Natural killer cell (primary cell): ENCODE data around the gene TERC. TPM values are rescaled to one million over a fixed set of nuclear protein-coding genes. Genes with fewer than 3 reads are reported as not detected.

Experiments
- ATAC-seq, 3 donors: fragments of 150-1000 bp in 2 of 3; fragments of 200-7000 bp in 1 of 3; cut with Tn5 transposase; 1 replicate in 1 of 3; 2 replicates in 2 of 3; pipeline ENCODE4 v1.10.0; 2021; ENCODE audit warnings: mild to moderate bottlenecking in 2 of 3, moderate library complexity in 2 of 3
- DNase-seq, 2 donors: peaks; one replicate each; pipeline versions ENCODE4 v3.0.0 to v3.0.0-alpha.2; 2013 to 2021; ENCODE audit warnings: mixed read lengths in 1 of 2
- H3K27ac ChIP-seq: one replicate; pipeline ENCODE4 v1.5.1; 2013; ENCODE audit warnings: mild to moderate bottlenecking, low read length
- H3K27me3 ChIP-seq: one replicate; pipeline ENCODE4 v1.6.1; 2013; ENCODE audit warnings: low read length; ENCODE audit not compliant: control insufficient read depth, insufficient read depth
- H3K36me3 ChIP-seq: one replicate; pipeline ENCODE4 v1.6.1; 2013; ENCODE audit warnings: low read length; ENCODE audit not compliant: control insufficient read depth, insufficient read depth
- H3K4me1 ChIP-seq: one replicate; pipeline ENCODE4 v1.6.1; 2013; ENCODE audit warnings: low read length; ENCODE audit not compliant: control insufficient read depth, insufficient read depth
- H3K4me3 ChIP-seq: one replicate; pipeline ENCODE4 v1.5.1; 2013; ENCODE audit warnings: low read length
- H3K9me3 ChIP-seq: one replicate; pipeline ENCODE4 v1.6.1; 2013; ENCODE audit warnings: low read length; ENCODE audit not compliant: control insufficient read depth, insufficient read depth
- H3K27ac Mint-ChIP-seq, 2 donors: one replicate each; pipeline ENCODE4 v1.8.0; 2022; ENCODE audit warnings: mild to moderate bottlenecking in 2 of 2, mixed read lengths in 2 of 2, moderate library complexity in 1 of 2
- H3K27me3 Mint-ChIP-seq, 2 donors: one replicate each; pipeline ENCODE4 v1.8.0; 2022; ENCODE audit warnings: low read depth in 2 of 2, mixed read lengths in 2 of 2
- H3K36me3 Mint-ChIP-seq: one replicate; pipeline ENCODE4 v1.8.0; 2022; ENCODE audit warnings: mixed read lengths
- H3K4me1 Mint-ChIP-seq, 2 donors: one replicate each; pipeline ENCODE4 v1.8.0; 2022; ENCODE audit warnings: mixed read lengths in 2 of 2
- H3K4me3 Mint-ChIP-seq: one replicate; pipeline ENCODE4 v1.8.0; 2022; ENCODE audit warnings: mild to moderate bottlenecking, moderate library complexity, mixed read lengths
- H3K9me3 Mint-ChIP-seq, 2 donors: one replicate each; pipeline ENCODE4 v1.8.0; 2022; ENCODE audit warnings: mixed read lengths in 2 of 2
- CTCF ChIP-seq: fragments of 200-600 bp; IDR thresholded peaks from one replicate; pipeline ENCODE4 v1.8.0; 2022; ENCODE audit warnings: antibody characterized with exemption
- WGBS: methylation state at CpG from one replicate; pipeline ENCODE4 v1.1.7; 2013; ENCODE audit warnings: missing lambda C conversion rate; ENCODE audit not compliant: insufficient coverage; 5-methylcytosine and 5-hydroxymethylcytosine counted together
- intact Hi-C: fragments of 100-400 bp; cut with micrococcal nuclease; formaldehyde crosslinking; loops from one replicate; pipeline ENCODE4 v1.14.2; 2022
- total RNA-seq, 4 donors: library from RNA; stranded (reverse); fragments of 120-200 nt in 1 of 4; gene quantifications; one replicate each; pipeline versions ENCODE4 v1.2.3 to v1.2.4, GENCODE V29; 2013 to 2022

The TERC gene
- total RNA-seq, 3 donors from 2014 or later (not counting 1 experiment from before 2014, with no cell fraction given): 0.92 to 2.7 (median 1.3) TPM

DNA sequence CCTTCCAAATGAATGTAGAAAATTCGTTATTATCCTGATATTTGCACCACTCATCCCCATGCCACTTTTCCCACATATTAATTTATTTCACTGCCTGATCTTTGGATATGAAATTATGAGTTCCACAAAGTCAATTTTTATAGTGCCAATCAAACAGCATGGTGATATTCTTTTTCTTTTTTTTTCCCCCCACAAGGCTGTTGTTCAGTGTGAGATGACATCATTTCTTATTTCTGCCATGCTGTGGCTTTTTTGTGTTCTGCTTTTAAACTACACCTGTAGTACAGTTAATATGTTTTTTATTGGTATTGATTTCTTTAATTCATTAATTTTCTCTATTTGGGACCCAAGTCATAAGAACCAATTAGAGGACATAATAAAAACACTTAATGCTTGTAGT lies 22.9 kb upstream of the TERC start:
- no peak overlapping the region for H3K27ac Mint-ChIP-seq
- no peaks in the 10 kb centered on the region for H3K27me3 Mint-ChIP-seq
- no peak for TF ChIP-seq CTCF
- WGBS: no CpG with 5 or more reads among the region's 1 CpG
- no peaks in the 10 kb centered on the region for H3K9me3 Mint-ChIP-seq
- H3K4me3 ChIP-seq: no peak overlapping the region
- no peak overlapping the region for H3K27ac ChIP-seq
- peaks cover 5 to 13% of the 10 kb centered on the region in 2 donors for H3K4me1 Mint-ChIP-seq
- H3K4me1 ChIP-seq: no peaks in the 10 kb centered on the region
- peaks cover 54% of the 10 kb centered on the region for H3K36me3 ChIP-seq
- H3K27me3 ChIP-seq: no peaks in the 10 kb centered on the region
- no peaks in the 10 kb centered on the region for H3K9me3 ChIP-seq
- no peak overlapping the region for H3K4me3 Mint-ChIP-seq
- intact Hi-C loops: no loop called here
- no peak for ATAC-seq
- no peak for DNase-seq
- H3K36me3 Mint-ChIP-seq: peaks cover 16% of the 10 kb centered on the region

DNA sequence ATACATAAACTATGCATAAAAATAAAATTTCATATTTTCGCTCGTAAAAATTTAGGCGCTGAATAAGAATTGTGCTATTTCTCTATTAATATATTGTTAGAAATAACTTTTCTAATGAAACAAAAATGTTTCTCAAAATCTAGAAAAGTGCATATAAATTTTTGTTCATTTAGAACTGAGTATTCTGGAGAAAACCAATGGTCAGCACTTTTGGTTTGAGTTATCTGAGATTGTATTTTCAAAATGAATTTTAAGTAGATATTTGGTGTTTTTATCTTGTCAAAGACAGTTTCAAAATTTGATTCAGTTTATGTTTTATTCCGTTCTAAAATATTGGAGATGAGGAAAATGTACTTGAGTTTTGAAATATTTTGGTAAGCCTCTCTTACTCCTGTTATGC lies 22.3 kb upstream of the TERC start:
- TF ChIP-seq CTCF: no peak
- Histone ChIP-seq H3K9me3 (no peaks in the 10 kb centered on the region), H3K27ac (no peak overlapping the region), H3K36me3 (peaks cover 58% of the 10 kb centered on the region), H3K4me3 (no peak overlapping the region), H3K27me3 (no peaks in the 10 kb centered on the region), H3K4me1 (no peaks in the 10 kb centered on the region)
- Mint-ChIP-seq H3K36me3 (peaks cover 16% of the 10 kb centered on the region), H3K27ac (no peak overlapping the region), H3K27me3 (no peaks in the 10 kb centered on the region), H3K4me3 (no peak overlapping the region), H3K9me3 (no peaks in the 10 kb centered on the region), H3K4me1 (peaks cover 5 to 11% of the 10 kb centered on the region in 2 donors)
- ATAC-seq: no peak
- WGBS: no CpG with 5 or more reads among the region's 4 CpGs
- DNase-seq: no peak
- intact Hi-C loops: no loop called here

- Mint-ChIP-seq H3K9me3 (no peaks in the 10 kb centered on the region), H3K27me3 (no peaks in the 10 kb centered on the region), H3K27ac (peak overlapping the region; percentile 41 to 77), H3K4me1 (peaks cover 40% of the 10 kb centered on the region in 2 donors), H3K4me3 (peak overlapping the region; percentile 72), H3K36me3 (peaks cover 34% of the 10 kb centered on the region)
- 80% methylated on average over 4 of the region's 4 CpGs for WGBS
- H3K27me3 ChIP-seq: no peaks in the 10 kb centered on the region
- no peaks in the 10 kb centered on the region for H3K9me3 ChIP-seq
- intact Hi-C loops: no loop called here
- no peak for TF ChIP-seq CTCF
- peaks cover 88% of the 10 kb centered on the region for H3K36me3 ChIP-seq
- H3K4me3 ChIP-seq: no peak overlapping the region
- H3K27ac ChIP-seq: no peak overlapping the region
- H3K4me1 ChIP-seq: peaks cover 6% of the 10 kb centered on the region
- DNase-seq (no peak), ATAC-seq (peak in 2 of 3 donors; percentile 28 to 49)
These were observed 16.5 kb upstream of the TERC start for GRCh38 chr3:169781209-169781855.

DNA sequence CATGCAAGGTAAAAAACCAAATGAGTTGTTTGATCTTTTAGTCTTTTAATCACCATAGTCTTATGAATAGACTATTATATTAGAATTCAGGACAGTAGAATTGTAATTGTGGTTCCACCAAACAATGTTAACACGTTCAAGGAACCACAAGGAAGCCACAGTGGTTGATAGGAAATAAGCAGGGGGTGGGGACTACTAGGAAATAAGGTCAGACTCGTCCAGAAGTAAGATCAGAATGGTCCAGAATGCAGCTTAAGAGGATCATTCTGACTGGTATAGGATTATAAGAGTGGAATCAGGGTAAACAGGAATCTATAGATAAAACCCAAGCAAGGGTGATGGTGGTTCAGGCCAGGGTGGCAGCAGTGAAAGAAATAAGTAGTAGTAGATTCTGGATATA lies 15.9 kb upstream of the TERC start:
- peak; percentile 24 to 67 (median 53) for ATAC-seq

More for the DNA sequence above, 15.9 kb upstream of the TERC start:
- no peaks in the 10 kb centered on the region for H3K27me3 Mint-ChIP-seq
- H3K9me3 Mint-ChIP-seq: no peaks in the 10 kb centered on the region
- peak overlapping the region; percentile 72 for H3K4me3 Mint-ChIP-seq
- H3K27me3 ChIP-seq: no peaks in the 10 kb centered on the region
- H3K27ac ChIP-seq: no peak overlapping the region
- peaks cover 40% of the 10 kb centered on the region in 2 donors for H3K4me1 Mint-ChIP-seq
- no peak overlapping the region for H3K4me3 ChIP-seq
- H3K9me3 ChIP-seq: no peaks in the 10 kb centered on the region
- peaks cover 6% of the 10 kb centered on the region for H3K4me1 ChIP-seq
- no peak for DNase-seq
- peak overlapping the region; percentile 41 to 77 for H3K27ac Mint-ChIP-seq
- intact Hi-C loops: no loop called here
- TF ChIP-seq CTCF: no peak
- WGBS: 8% methylated on average over 2 of the region's 2 CpGs
- H3K36me3 ChIP-seq: peaks cover 88% of the 10 kb centered on the region
- peaks cover 28% of the 10 kb centered on the region for H3K36me3 Mint-ChIP-seq
